Epithelial cell of esophagus (primary cell): ENCODE results near the gene ZC3H6.

Source experiments
- DNase-seq: peaks from one replicate; pipeline ENCODE4 v3.0.0; 2010; ENCODE audit warnings: low read depth
- H3K4me3 ChIP-seq: 2 replicates; pipeline ENCODE4 v1.5.1; 2011; ENCODE audit warnings: mild to moderate bottlenecking, low read length, control low read depth
- TF ChIP-seq, protein P1 (sequence below): IDR thresholded peaks from 2 replicates; pipeline ENCODE4 v1.5.1; 2011; ENCODE audit warnings: low read depth, mild to moderate bottlenecking, low read length, control low read depth, inconsistent platforms; ENCODE audit not compliant: insufficient read depth; ENCODE audit errors: missing control alignments

ZC3H6 gene

DNA sequence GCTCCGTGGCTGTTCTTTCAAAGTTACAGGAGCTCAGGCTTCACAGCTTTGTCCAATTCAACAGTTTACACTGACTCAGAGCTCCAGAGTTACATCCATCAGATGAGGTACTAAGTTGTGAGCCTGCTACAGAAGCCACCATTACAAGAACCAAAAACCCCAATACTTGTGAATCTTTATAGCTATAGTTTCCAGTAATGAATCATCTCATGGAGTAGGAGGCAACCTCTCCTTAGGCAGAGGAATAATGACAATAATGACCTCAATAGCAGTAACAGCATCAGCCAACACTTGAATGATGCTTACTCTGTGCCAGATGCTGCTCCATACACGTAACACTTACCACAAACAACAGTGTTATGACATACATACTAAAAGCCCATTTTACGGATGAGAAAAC lies 24.1 kb upstream of the ZC3H6 start:
- H3K4me3 ChIP-seq: no peak overlapping the region
- no peak for DNase-seq
- TF ChIP-seq, protein P1, sequence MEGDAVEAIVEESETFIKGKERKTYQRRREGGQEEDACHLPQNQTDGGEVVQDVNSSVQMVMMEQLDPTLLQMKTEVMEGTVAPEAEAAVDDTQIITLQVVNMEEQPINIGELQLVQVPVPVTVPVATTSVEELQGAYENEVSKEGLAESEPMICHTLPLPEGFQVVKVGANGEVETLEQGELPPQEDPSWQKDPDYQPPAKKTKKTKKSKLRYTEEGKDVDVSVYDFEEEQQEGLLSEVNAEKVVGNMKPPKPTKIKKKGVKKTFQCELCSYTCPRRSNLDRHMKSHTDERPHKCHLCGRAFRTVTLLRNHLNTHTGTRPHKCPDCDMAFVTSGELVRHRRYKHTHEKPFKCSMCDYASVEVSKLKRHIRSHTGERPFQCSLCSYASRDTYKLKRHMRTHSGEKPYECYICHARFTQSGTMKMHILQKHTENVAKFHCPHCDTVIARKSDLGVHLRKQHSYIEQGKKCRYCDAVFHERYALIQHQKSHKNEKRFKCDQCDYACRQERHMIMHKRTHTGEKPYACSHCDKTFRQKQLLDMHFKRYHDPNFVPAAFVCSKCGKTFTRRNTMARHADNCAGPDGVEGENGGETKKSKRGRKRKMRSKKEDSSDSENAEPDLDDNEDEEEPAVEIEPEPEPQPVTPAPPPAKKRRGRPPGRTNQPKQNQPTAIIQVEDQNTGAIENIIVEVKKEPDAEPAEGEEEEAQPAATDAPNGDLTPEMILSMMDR: no peak

DNA sequence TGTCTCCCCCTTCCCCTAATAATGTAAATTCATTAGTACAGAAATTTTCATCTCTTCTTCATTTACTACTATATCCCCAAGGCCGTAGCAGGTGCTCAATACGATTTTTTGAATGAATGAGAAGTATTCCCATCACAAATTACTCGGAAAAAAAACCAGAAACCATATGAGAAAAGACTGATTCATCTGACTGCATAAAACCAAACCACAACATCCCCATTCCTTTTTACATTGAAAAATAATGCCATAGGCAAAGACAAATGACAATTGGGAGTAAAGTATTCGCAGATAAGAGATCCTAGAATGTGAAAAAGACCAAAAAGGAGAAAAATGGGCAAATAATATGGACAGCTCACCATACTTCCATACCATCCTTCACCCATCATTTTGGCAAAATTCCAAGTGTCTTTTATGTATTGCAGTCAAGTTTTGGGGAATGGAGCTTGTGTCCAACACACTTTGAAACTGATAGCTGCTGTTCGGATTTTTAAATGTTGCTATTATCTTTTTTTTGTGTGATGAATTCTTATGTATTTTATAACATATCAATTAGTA lies 22.1 kb upstream of the ZC3H6 start:
- DNase-seq: no peak
- TF ChIP-seq, protein P1: no peak
- H3K4me3 ChIP-seq: no peak overlapping the region

DNA sequence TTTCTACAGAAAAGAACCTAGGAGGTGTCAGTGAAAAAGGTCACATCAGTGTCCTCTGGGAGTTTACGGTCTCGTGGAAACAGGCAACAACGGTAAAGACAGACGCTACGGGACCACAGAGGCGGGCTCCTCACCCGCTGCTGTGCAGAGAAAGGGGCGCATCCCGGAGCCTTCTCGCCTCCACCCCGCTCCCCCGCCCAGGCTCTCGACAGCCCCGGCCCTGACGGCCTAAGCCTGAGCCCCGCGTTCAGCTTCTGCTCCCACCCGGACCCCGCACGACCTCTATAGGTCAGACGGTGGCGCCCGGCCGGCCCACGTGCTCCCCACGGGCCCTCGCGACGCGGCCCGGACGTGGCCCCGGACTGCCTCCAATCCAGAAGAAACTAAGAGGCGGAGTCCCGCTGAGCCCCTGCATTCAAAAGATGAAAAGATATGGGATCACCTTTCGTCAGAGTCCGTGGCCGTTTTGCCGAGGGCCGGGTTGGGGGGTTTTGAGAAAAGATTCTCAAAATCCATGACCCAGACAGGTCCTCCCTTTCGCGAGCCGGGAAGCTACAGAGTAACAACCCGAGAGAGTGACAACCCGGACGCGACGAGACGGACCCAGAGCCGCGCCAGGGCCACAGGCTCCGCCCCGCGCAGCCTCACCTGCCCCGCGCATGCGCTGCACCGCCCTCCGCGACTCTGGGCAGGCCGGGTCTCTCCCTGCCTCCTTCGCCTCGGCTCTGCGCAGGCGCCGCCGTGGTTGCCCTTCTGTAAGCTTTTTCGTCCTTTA lies 20.7 kb upstream of the ZC3H6 start, which contains the start of gene ZC3H8:
Gene ZC3H8, minus strand, starts transcription at position 577 of the 775 bp plus-strand sequence. Its CDS starts 61 bp downstream, at position 516.
- peak; percentile 90 for DNase-seq
- TF ChIP-seq, protein P1: no peak
- H3K4me3 ChIP-seq: peak within 1 kb of the TSS; percentile 68

DNA sequence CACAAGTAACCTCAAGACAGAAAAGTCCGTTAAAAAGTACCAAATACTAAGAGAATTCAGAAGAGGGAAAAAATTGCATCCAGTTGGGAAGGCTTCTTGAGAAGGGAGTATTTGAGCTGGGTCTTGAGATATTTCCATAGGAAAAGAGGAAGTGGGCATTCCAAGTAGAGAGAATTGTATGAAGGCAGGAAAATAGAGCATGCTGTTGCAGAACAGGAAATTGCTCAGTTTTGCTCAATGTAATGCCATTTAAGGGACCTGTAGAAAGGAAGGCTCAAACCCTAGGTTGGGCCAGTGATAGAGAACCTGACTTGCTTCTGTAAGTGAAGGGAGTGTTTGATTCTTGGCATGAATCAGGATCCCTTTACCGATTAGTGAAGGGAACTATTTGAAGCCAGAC lies 19.5 kb upstream of the ZC3H6 start:
- no peak for DNase-seq
- TF ChIP-seq, protein P1: no peak
- H3K4me3 ChIP-seq: no peak overlapping the region

DNA sequence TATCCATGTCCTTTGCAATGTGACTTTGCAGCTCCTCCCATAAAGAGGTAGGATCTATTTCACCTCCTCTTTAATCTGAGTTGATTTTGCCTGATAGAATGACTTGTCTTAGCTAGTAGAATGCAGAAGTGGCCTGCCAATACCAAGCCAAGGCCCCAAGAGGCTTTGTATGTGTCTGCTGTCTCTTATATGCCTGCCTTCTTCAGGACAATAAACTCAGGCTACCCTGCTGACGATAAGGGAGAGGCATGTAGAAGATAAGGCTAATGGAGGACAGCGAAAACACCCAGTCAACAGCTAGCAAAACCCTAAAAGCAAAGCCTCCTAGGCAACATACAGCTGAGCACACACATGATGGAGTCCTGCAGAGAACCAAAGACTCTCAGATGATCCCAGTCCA lies 18.7 kb upstream of the ZC3H6 start:
- TF ChIP-seq, protein P1: no peak
- DNase-seq: no peak
- H3K4me3 ChIP-seq: no peak overlapping the region

DNA sequence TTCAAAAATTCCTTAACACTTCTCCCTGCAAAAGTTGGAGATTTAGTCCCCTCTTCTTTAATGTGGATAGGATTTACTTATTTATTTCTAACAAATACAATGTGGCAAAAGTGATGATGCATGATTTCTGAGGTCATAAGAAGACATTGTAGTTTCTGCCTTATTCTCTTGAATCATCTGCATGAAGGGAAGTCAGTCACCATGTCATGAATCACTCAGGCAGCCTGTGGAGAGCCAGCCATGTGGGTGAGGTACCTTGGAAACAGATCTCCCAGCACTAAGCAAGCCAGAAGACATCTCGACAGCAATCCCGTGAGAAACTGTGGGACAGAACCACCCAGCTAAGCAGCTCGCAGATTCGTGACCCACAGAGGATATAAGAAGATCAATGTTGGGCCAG lies 17.8 kb upstream of the ZC3H6 start:
- TF ChIP-seq, protein P1: no peak
- DNase-seq: peak; percentile 78

More for the DNA sequence above, 17.8 kb upstream of the ZC3H6 start:
- H3K4me3 ChIP-seq: no peak overlapping the region
